DMS153 treated with DMSO at 0.1 percent for 48 hours (cell line): ENCODE results near the gene ADAMTS18.

Source experiments
- DNase-seq: peaks from one replicate; lab custom pipeline; 2025; ENCODE audit not compliant: unreplicated experiment; lab: John Stamatoyannopoulos, UW

ADAMTS18 gene

DNA sequence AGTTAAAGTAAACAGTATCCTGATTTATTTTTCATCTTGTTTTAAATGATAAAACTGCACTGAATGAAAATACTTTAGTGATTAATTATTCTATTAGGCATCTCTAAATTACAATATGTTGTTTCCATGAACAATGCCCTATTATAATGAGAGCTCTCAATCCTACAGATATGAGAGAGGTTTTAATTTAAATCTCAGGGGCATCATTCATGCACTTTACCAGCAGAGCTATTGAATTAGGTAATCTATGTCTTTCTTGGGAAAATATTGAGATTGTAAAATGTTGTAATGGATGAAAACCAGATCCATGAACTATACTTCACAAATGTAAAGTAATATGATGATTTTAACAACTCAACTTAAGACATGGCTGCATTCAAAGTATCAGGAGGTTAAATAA lies 103.8 kb downstream of the ADAMTS18 start:
- DNase-seq: no peak

DNA sequence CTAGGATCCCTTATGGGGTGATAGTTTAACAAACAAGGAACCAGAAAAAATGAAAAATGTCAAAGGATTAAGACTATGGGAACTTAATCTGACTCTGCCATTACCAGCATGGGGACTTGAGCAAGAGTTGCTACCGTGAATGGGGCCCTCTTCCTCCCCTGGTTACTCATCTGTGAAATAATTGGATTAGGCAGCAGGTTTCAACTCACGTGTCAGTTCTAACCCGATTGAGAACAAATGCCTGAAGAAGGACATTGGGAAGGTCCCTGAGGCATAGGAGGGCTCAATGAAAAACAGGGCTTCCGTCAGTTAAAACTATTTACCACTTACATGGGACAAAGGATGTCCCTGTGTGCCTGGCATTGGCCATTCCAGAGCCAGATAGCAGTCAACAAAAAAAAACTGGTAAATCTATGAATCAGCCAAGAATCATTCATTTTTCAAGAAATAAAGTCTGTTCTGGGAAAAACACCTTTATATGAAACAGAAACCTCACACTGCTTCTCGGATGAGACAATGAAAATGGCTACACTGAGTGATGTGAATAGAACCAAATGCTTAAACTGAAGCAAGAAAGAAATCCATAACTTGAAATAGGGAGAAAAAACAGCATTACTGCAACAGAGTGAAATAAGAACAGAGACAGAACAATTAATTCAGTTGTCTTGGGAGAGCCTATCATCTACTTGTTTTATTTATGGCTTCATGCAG lies 104.3 kb downstream of the ADAMTS18 start:
- DNase-seq: no peak

DNA sequence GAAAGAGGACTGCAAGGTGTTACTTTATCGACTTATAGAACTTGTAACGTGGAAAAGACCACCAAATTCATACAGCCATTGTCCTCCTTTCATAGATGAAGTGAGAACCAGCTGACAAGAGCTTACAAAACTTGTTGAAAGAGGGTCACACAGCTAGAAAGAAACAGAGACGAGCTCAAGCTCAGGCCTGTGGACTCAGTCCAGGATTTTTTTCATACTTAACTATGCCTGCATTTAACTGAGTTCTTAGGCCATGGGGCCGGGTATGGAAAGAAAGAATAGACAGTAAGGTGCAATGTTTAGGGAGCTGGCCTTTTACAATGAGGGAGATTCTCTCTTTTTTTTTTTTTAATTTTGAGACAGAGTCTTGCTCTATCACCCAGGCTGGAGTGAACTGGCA lies 106.1 kb downstream of the ADAMTS18 start:
- DNase-seq: no peak

DNA sequence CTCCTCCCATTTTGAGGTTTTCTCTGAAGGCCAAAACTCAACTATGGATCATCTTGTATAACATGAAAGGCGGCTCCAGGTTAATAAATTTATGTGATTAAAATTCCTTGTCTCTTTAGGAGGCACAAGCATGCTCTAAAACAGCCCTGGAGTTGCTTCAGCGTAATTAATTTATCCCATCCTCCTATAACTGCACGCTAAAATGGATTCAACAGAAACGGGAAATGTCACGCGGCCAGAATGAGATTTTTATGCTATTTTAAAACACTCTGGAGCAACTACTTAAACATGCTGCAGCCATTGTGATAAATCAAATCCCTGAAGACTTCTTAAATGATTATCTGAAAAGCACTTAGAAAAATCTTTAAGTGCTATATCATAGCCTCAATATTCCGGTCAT lies 106.6 kb downstream of the ADAMTS18 start:
- DNase-seq: no peak

DNA sequence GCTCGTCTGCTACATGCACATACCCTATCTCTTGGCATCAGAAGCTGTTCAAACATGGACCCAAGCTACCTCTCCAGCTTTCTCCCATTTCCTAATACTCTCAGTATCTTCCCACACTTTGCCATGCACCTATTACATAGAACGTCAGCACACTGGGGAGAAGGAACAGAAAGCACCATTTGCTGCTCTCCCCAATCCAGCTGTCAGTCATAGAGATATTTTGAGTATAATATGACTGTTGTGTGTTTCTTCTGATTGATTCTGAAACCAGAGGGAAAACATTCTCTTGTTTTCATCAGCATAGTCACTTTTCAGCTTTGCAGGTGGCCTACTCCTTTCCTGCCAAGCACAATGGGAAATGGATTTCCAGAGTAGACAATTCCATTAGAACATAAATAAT lies 107.1 kb downstream of the ADAMTS18 start:
- no peak for DNase-seq

DNA sequence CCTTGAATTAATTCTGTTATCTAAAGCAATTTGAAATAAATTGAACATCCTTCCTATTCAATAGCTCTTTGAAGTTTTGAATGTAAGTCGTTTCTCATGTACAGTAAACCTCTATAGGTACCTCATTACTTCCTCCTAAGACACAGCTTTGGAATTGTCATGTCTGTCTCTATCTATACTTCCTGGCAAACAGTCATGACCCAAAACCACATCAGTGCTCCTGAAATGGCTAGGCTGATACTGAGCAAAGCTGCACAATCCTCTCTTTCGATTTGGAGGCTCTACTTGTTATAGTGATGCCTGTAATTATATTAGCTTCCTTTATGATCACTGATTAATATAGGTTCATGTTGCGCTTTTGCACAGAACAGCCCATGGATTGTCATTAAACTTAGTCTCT lies 110.1 kb downstream of the ADAMTS18 start:
- DNase-seq: no peak

DNA sequence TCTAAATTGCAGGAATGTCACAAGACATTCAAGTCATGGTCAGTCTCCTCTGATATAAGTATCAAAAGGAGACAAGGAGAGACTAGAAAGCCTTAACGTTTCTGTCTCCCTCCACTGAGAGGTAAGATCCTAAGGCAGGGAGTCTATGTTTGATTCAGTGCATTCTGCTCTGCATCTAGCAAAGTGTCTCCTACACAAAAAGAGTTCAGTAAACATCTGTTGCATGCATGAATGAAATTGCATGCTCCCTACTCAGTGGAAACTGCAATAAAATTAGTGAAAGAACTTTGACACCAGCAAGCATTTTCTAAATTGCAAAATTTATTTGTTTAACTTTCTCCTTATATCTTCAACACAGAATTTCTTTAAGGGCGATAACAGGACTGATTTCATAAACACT lies 111.1 kb downstream of the ADAMTS18 start:
- no peak for DNase-seq

DNA sequence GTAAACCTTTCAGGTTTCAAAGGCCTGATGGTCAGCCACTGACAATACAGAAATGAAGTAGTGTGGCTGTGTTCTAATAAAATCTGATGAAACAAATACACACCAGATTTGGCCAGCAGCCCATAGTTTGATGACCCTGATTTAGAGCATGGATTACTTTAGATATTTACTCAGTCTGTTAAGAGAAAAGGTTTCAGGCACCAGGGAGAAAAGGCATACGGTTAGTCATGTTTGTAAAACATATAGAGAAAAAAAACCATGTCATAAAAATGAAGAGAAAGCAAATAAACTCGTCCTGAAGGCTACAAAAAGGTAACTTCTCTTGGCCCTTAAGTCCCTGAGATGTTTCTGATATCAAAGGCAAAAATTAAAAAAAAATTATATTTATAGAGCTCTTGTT lies 112.1 kb downstream of the ADAMTS18 start:
- DNase-seq: peak; percentile 94

DNA sequence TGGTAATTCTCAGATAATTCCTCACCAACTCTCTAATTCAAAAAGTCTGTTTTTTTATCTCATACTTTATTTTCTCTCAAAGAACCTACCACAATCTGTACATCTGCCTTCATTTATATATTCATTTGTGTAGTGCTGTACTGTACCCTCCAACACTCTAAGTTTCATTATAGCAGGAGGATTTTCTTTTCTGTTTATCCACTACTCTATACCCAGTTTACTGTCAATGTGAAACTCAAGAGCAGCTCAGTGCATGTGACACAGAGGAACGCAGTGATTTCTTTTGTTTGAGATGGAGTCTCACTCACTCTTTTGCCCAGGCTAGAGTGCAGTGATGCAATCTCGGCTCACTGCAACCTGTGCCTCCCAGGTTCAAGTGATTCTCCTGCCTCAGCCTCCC lies 117.8 kb downstream of the ADAMTS18 start:
- DNase-seq: no peak

DNA sequence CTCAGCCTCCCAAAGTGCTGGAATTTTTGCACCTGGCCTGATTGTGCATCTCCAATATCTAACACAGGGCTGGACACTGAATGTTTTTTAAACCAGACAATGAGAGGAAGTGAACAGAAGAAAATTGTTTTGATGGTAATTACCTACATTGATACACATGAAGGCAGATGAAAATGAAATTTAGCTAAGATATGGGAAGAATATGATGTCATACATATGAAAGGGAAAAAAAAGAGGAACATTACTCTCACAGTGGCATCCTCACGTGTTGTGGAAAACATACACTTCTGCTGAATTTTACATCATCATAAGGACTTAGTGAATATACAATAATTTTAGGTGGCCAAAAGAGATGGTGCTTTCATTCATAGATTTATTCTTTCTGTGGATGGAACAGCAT lies 124.0 kb downstream of the ADAMTS18 start:
- no peak for DNase-seq

DNA sequence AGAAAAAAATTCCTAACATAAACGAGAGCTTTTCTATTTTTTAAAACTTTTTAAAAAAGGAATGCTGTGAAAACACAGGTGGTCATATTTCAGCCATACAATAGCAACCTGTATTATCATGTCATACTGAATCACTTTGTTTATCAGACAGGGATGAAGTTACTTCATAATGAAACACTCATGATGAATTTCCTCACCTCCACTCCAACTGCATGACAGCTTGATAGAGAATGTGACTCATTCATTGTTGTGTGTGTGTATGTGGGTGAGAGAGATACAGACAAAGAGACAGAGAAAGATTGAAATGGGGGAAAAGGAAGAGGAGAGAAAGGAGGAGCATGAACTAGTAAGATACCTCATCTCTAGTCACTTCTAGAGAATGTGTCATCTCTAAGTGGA lies 126.7 kb downstream of the ADAMTS18 start:
- no peak for DNase-seq

DNA sequence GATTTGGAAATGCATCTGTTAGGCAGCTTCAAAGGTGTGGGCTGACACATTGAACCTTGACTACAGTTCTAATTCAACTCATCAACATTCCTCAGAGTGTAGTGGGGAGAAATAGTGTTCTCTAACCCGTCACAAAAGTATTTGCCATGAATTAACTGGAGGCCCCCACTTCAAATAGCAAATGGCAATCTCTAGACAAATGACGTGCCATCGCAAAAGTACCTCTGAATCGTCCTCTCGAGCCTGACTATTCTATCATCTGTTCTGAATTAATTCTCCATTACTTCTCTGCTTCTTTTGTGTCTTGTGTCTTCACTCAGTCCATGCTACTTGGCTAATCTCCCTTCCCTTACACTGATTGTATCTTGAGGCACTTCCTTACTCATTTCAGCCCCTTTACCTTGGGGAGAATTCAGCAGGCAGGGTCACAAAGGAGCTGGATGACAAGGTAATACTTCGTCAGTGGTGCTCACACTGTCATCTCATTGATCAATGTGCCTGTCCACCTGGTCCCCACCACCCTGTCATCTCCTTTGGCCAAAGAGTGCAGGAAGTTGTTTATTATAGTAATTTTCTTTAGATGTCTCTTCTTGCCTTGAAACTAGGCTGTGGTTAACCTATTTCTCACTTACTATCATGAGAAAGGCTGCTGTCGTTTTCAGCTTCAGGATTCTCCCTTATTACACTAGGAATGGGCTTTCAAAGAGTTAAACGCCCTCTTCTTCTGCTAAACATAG lies 127.2 kb downstream of the ADAMTS18 start:
- DNase-seq: no peak

DNA sequence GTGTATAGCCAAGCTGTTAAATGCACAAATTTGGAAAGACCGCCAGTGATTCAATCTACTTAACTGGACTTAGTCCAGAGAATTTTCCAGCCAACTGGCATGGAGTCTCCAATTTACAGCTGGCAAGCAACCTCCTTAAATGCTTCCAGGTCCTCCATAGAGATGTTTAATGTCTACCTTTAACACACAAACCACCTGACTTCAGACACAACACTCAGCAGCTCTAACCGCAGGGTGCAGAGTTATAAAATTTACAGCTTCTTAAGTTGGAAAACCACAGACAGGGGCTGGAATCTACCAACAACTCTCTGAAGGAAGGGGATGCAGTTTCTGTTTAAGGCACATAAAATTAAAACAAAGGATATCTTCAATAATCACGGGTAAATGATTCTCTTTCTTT lies 128.8 kb downstream of the ADAMTS18 start:
- no peak for DNase-seq

DNA sequence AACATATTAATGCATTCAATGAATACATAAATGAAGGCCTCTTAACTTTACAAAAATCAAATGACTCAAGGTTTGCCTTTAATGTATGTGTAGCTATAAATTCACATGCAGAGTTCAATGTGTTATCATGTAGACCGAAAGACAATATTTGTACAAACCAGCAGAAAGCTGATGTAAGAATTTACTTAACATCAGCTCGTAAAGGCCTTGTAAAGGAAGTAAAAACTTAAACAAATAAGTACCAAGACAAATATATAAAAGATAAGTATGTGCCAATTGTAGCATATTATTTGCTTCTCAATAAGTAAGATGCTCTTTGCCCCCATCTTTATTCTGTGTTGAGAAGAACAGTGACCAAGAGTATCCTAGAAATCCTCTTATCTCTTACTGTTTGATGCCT lies 130.0 kb downstream of the ADAMTS18 start:
- DNase-seq: no peak

DNA sequence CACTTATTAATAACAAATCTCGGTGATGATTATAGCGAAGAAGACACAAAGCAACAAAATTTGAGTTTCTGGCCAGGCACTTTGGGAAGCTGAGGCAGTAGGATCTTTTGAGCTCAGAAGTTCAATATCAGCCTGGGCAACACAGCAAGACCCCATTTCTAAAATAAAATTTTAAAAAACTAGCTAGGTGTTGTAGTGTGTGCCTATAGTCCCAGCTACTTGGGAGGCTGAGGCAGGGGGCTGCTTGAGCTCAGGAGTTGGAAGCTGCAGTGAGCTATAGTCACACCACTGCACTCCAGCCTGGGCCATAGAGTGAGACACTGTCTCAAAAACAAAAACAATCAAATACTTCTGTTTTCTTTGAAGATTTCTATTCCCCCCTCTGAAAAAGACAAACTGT lies 130.7 kb downstream of the ADAMTS18 start:
- no peak for DNase-seq

DNA sequence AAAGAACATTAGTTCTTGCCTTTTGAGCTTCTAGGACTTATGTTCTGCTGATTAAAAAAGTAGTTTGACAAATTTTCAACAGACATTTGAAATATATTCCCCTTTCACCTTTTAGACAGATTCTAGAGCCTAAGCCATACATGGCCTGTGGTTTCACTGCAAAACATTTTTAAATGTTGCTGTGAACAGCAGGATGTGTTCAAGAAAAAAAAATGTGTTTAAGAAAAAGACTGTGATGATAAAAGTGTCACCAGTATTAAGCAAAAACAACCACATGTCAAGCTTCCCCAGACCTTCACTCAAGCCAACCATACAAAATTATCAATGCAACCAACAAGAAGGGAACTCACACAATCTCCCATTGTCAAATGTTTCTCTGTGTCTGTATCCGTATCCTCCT lies 132.2 kb downstream of the ADAMTS18 start:
- no peak for DNase-seq

DNA sequence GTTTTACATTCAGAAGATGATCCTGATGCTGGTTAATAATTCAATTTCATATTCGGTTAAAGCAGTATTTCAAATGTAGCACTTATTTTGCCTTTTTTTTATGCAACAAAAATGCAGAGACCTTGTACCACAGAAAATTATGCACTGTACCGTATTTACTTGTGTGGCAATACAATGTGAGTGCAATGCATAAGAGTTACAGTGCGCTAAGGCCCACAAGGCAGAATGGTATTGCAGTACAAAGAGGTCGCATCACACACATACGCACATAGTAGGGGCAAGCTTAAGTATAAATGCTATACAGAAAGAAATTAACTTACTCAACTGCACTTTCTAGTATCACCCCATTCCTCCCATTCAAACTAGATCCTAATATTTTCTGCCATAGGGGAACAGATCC lies 132.6 kb downstream of the ADAMTS18 start:
- no peak for DNase-seq

DNA sequence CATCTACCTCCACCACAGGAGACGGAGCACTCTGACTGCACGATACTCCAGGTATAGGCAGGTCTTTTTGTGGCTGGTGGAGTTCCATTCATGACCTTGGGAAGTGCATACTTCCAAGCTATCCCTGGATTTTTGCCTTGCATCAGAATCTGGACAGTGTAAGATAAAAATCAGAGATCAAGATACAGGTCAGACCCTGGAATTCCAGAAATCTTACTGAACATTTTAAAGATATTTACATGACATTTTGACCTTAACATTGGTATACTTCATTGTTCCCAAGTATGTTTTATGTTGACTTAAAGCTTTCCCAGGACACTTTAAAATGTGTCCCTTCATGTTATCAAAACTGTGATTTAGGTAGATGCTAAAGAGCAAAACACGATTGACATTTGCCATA lies 134.6 kb downstream of the ADAMTS18 start:
- no peak for DNase-seq

DNA sequence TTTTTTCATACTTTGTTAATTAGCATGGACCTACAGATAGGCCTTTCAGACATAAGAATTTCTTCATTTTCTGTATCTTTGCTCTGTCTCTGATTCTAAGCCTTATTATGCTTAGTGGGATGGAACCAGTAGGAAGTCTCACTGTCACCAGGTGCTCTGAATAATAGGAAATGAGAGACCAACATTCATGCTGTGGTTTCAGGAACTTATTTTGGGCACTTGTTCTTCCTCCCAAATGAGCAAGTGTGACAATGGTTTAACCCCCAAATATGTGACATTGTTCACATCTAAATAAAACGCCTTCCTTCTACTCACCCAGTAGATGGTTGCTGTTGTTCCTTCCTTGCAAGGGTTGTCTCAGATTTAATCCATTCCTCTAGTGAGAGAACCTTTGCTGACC lies 135.4 kb downstream of the ADAMTS18 start:
- DNase-seq: no peak

DNA sequence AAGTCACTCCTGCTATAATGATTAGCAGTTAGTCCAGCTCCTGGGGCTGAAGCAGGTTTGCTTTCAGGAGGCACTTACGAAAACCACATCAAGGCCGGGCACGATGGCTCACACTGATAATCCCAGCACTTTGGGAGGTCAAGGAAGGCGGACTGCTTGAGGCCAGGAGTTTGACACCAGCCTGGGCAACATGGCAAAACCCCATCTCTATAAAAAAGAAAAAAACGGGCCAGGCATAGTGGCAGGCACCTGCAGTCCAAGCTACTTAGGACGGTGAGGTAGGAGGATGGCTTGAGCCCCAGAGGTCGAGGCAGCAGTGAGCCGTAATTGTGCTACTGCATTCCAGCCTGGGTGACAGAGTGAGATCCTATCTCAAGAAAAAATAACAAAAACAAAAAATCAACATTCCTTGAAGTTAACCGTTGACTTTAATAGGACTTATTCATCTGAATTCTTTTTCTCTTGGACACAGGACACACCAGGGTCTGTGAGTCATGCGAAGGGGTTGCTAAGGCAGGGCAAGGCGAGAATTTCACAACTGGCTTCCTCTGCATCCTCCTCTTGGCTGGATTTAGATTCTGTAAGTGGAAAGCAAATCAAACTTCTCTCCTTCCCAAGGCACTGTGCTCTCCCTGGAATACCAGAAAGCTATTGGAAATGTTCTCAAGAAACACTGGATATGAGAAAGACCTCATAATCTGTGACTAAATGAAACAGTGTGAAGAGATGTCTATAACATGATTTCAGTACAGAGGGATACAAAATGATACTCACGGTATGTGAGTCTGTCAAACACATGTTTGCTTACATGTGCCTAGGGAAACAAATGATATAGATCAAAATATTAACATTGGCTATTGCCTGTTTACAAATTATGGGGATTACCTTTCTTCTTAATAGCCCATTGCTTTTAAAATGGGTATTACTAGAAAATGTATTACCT lies 136.1 kb downstream of the ADAMTS18 start:
- no peak for DNase-seq

DNA sequence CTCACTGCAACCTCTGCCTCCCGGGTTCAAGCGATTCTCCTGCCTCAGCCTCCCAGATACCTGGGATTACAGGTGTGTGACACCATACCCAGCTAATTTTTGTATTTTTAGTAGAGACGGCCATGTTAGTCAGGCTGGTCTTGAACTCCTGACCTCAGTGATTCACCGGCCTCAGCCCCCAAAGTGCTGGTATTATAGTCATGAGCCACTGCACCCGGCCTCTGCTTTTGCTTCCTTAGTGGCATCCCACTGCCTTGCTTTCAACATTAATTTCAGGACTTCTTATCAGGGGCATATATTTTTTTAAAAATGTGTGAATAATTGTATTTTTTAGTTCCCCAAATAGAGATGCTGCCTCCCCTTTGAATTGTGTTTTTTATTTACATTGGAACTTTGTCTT lies 136.8 kb downstream of the ADAMTS18 start:
- DNase-seq: no peak

DNA sequence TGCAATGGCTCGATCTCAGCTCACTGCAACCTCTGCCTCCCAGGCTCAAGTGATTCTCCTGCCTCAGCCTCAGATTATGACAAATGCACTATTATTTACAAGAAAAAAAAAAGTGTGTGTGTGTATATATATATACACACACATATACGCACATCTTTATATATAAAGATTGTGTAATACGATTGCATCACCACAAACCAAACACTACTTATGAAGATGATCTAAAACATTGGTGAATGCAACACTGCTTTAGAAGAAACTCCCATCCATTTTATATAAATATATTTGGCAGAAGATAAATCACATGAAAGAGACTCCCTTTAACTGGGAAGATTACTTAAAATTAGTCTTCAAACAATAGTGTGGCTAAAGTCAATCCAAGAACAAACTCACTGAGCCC lies 138.9 kb downstream of the ADAMTS18 start:
- no peak for DNase-seq
